SJCRH30 (cell line): ENCODE measurements around the gene C1orf185. TPM values are rescaled to one million over a fixed set of nuclear protein-coding genes. Genes with fewer than 3 reads are reported as not detected.
"Not testable (repeated sequence)": the region's sequence is repeated elsewhere in the genome, so short reads cannot be mapped to it uniquely, and the experiment has no call there.

Experiments
- DNase-seq, 2 experiments: peaks; one replicate each; pipeline ENCODE4 v3.0.0-alpha.2; 2015 to 2020
- H3K27ac ChIP-seq: fragments of 250-450 bp; sonication (Bioruptor Pico); 2 replicates; pipeline ENCODE4 v1.5.1; 2020; ENCODE audit warnings: mild to moderate bottlenecking, moderate library complexity
- H3K27me3 ChIP-seq: fragments of 250-450 bp; sonication (Bioruptor Pico); 2 replicates; pipeline ENCODE4 v1.5.1; 2020; ENCODE audit warnings: mild to moderate bottlenecking, moderate library complexity
- H3K36me3 ChIP-seq: fragments of 250-450 bp; sonication (Bioruptor Pico); 2 replicates; pipeline ENCODE4 v1.5.1; 2020; ENCODE audit warnings: mild to moderate bottlenecking, moderate library complexity
- H3K4me1 ChIP-seq: fragments of 250-450 bp; sonication (Bioruptor Pico); 2 replicates; pipeline ENCODE4 v1.5.1; 2020; ENCODE audit warnings: mild to moderate bottlenecking, moderate library complexity
- H3K4me3 ChIP-seq: fragments of 250-450 bp; sonication (Bioruptor Pico); 2 replicates; pipeline ENCODE4 v1.5.1; 2020; ENCODE audit warnings: mild to moderate bottlenecking, moderate library complexity
- H3K9me3 ChIP-seq: fragments of 250-450 bp; sonication (Bioruptor Pico); replicated peaks from 2 replicates; pipeline ENCODE4 v1.5.1; 2020; ENCODE audit warnings: mild to moderate bottlenecking, moderate library complexity
- total RNA-seq: library from RNA; depleted of rRNA; stranded (reverse); fragments of >200 nt; shearing (Covaris generic); gene quantifications from 2 replicates; pipeline ENCODE4 v1.2.3, GENCODE V29; 2014

Gene C1orf185
- total RNA-seq, 1 experiment from 2014 or later = not detected

DNA sequence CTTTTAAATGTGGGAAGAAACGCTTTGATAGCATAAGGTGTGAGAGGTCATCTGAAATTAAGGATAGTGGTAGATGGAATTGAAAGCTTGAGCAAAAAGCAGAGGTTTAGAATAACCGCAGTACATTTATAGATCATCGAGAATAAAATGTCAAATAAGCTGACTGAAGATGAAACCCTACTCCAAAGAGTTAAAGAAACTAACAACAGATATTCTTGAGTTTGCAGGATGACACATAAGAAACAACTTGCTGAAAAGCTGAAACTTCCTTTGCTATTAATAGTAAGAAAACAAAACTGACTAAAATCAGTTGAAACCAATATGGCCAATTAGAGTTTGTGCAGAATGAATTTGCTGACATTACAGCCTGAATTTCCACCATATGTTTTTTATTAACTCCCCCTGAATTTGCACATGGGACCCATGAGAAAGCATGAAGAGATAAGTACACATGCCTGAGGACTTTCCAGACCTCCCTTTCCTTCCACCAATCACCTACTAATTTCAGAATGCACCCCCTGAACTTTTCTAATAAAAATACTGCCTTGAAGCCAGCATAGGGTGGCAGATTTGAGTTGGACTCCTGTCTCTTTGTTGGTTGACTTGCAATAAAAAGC lies 1.7 kb upstream of the C1orf185 start:
- no peak for DNase-seq
- no peaks in the 10 kb centered on the region for H3K27me3 ChIP-seq
- H3K4me3 ChIP-seq = no peak overlapping the region
- H3K9me3 ChIP-seq = no peaks in the 10 kb centered on the region; the same call in none of the 2 replicates
- no peaks in the 10 kb centered on the region for H3K4me1 ChIP-seq
- H3K27ac ChIP-seq = no peak overlapping the region
- H3K36me3 ChIP-seq = no peaks in the 10 kb centered on the region

DNA sequence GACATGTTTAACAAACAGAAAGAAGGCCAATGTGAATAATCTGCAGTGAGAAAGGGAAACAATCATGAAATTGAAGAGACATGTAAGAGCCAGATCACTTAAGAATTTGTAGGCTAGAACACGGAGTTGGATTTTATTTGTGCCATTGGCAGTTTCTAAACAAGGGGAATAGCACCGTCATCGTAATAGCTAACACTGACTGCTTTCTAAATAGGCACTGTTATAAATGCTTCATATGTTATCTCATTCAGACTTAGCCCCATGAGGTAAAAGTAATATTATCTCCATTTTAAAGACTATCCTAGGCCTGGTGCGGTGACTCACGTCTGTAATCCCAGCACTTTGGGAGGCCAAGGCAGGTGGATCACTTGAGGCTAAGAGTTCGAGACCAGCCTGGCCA lies 12.1 kb downstream of the C1orf185 start:
- H3K4me1 ChIP-seq = peaks cover 10% of the 10 kb centered on the region
- no peaks in the 10 kb centered on the region for H3K36me3 ChIP-seq
- no peak overlapping the region for H3K27ac ChIP-seq
- H3K9me3 ChIP-seq = no peaks in the 10 kb centered on the region
- no peak overlapping the region for H3K4me3 ChIP-seq
- no peak for DNase-seq
- H3K27me3 ChIP-seq = no peaks in the 10 kb centered on the region

DNA sequence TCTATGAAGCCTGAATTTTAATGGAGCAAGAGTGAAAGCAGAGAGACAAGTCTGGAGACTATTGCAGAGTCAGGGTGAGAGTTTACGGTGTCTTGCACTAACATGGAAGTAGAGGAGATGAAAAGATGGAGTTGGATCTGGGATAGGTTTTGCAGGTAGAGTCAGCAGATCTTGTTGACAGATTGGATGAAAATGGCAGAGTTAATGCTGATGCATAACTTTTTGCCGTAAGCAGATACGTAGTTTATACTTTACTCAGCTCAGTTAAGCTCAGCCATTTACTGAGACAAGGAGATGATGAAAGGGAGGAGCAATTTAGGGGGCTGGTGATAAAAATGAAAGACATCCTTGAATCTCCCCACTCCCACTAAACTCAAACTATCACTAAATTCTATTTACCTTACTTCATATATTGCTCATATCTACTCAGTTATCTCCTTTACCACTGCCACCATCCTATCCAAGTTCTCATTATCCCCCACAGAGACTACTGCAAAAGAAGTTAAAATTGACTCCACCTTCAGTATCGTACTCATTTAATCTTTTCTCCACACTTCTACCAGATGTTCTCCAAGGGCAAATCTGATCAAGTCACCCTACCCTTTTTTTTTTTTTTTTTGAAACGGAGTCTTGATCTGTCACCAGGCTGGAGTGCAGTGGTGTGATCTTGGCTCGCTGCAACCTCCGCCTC lies 13.8 kb downstream of the C1orf185 start:
- H3K9me3 ChIP-seq = no peaks in the 10 kb centered on the region
- no peak for DNase-seq
- no peaks in the 10 kb centered on the region for H3K27me3 ChIP-seq
- no peak overlapping the region for H3K4me3 ChIP-seq
- H3K4me1 ChIP-seq = peaks cover 13% of the 10 kb centered on the region
- H3K27ac ChIP-seq = no peak overlapping the region
- H3K36me3 ChIP-seq = no peaks in the 10 kb centered on the region

DNA sequence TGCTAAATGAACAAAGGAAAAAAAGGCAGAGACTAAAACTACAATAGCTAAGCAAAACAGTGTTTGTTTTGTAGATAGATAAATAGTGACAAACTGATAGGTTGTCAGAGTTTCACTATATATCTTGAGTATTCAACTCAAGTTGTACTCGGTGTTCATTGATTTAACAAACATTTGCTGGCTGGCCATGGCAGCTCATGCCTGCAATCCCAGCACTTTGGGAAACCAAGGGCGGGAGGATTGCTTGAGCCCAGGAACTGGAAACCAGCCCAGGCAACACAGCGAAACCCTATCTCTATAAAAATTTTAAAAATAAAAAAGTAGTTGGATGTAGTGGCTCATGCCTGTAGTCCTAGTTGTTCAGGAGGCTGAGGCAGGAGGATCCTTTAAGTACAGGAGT lies 17.3 kb downstream of the C1orf185 start:
- H3K36me3 ChIP-seq = no peaks in the 10 kb centered on the region
- H3K27ac ChIP-seq = no peak overlapping the region
- H3K9me3 ChIP-seq = no peaks in the 10 kb centered on the region
- DNase-seq = no peak
- H3K27me3 ChIP-seq = no peaks in the 10 kb centered on the region
- H3K4me3 ChIP-seq = no peak overlapping the region
- H3K4me1 ChIP-seq = peaks cover 15% of the 10 kb centered on the region

DNA sequence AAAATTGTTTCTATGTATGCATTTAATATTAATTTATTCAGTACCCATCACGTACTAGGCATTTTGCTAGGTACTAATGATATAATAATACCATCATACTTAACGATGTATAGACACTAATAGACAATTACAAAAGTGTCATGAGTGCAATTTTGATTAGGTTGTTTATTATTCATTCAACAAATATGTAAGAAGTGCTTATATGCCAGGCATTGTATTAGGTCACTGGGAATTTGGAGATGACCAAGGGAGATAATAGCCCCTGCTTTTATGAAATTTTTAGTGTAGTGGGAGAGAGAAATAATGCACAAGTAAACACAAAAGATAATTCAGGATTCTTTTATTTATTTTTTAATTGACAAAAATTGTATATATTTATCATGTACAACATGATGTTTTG lies 18.6 kb downstream of the C1orf185 start:
- Histone ChIP-seq H3K27me3 (no peaks in the 10 kb centered on the region), H3K27ac (no peak overlapping the region), H3K4me3 (no peak overlapping the region), H3K9me3 (no peaks in the 10 kb centered on the region), H3K36me3 (no peaks in the 10 kb centered on the region), H3K4me1 (peaks cover 15% of the 10 kb centered on the region)
- DNase-seq = no peak

DNA sequence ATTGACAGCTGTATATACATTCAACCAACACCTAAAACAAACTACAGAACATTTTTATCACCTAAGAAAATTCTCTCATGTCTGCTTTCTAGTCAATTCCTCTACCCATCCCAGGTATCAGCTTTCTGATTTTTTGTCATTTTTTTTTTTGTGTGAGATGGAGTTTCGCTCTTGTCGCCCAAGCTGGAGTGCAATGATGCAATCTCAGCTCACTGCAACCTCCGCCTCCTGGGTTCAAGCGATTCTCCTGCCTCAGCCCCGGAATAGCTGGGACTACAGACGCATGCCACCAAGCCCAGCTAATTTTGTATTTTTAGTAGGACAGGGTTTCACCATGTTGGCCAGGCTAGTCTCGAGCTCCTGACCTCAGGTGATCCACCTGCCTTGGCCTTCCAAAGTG lies 25.1 kb downstream of the C1orf185 start:
- H3K9me3 ChIP-seq, H3K36me3 ChIP-seq, H3K4me1 ChIP-seq, H3K4me3 ChIP-seq, DNase-seq, H3K27me3 ChIP-seq, H3K27ac ChIP-seq: not testable (repeated sequence)

DNA sequence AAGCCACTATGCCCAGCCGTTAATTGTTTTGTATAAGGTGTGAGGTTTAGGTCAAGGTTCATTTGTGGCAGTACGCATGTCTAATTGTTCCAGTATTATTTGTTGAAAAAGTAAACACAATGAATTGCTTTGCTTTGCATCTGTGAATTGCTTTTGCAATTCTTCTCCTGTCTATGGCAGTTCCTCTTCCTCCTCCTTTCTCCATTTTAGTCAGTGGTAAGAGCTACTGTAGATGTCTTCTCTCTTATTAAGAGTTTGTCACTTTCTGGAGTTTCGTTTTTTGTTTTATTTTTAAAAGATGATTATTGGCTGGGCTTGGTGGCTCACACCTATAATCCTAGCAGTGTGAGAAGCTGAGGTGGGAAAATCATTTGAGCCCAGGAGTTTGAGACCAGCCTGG lies 29.2 kb downstream of the C1orf185 start:
- Histone ChIP-seq H3K27me3 (no peaks in the 10 kb centered on the region), H3K4me3 (no peak overlapping the region), H3K36me3 (no peaks in the 10 kb centered on the region), H3K27ac (no peak overlapping the region), H3K4me1 (peaks cover 3% of the 10 kb centered on the region; the same call in 1 of the 2 replicates), H3K9me3 (peaks cover 16% of the 10 kb centered on the region; the same call in 1 of the 2 replicates)
- no peak for DNase-seq

DNA sequence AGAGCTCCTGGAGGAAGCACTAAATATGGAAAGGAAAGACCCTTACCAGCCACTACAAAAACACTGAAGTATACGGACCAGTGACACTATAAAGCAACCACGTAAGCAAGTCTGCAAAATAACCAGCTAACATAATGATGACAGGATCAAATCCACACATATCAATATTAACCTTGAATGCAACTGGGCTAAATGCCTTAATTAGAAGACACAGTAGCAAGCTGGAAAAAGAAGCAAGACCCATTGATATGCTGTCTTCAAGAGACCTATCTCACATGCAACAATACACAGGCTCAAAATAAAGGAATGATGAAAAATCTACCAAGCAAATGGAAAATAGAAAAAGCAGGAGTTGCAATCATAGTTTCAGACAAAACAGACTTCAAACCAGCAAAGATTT lies 31.0 kb downstream of the C1orf185 start:
- Histone ChIP-seq H3K36me3 (no peaks in the 10 kb centered on the region), H3K27ac (no peak overlapping the region), H3K4me1 (no peaks in the 10 kb centered on the region), H3K9me3 (peaks cover 16% of the 10 kb centered on the region; the same call in 1 of the 2 replicates), H3K4me3 (no peak overlapping the region), H3K27me3 (no peaks in the 10 kb centered on the region)
- no peak for DNase-seq

DNA sequence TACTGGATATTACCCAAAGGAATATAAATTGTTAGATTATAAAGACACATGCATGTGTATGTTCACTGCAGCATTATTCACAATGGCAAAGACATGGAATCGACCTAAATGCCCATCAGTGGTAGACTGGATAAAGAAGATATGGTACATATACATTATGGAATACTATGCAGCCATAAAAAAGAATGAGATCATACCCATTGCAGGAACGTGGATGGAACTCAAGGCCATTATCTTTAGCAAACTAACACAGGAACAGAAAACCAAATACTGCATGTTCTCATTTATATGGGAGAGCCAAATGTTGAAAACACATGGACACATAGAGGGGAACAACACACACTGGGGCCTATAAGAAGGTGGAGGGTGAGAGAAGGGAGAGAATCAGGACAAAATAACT lies 35.7 kb downstream of the C1orf185 start:
- H3K27ac ChIP-seq, H3K36me3 ChIP-seq, H3K27me3 ChIP-seq, H3K4me3 ChIP-seq, H3K4me1 ChIP-seq, DNase-seq, H3K9me3 ChIP-seq: not testable (repeated sequence)

DNA sequence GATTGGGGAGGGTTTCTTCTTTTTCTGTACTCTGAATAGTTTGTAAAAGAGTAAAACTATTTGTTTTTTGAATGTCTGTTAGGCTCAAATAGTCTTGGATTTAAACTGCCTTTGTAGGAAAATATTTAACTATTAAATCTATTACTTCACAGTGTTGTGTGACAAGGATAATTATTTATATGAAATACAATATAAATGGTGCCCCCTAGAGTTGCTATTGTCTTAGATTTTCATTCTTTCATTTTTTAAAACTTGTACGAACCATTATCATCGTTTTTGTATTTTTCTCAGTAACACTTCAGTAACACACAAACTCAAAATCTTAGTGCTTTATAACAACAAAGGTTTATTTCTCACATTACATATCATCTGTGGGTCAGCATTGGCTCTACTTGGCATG lies 37.4 kb downstream of the C1orf185 start:
- no peak overlapping the region for H3K27ac ChIP-seq
- H3K9me3 ChIP-seq = no peaks in the 10 kb centered on the region
- no peaks in the 10 kb centered on the region for H3K36me3 ChIP-seq
- no peak overlapping the region for H3K4me3 ChIP-seq
- DNase-seq = no peak
- no peaks in the 10 kb centered on the region for H3K4me1 ChIP-seq
- no peaks in the 10 kb centered on the region for H3K27me3 ChIP-seq

DNA sequence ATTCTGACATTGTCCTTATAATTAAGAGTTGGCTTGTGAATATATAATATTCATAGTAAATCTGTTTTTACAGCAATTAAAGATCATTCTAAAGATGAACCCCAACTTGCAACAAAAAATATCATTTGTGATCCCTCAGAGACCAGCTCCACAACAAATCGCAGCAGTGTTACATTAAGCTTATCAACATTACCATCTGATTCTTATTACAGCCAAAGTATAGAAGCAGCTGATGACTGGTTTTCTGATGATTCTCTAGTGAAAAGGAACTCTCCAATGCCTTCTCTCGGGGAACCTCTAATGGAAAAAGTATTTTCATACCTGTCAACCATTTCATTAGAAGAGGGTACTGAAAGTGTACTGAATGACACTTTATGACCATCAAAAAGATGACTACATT lies 45.4 kb downstream of the C1orf185 start:
- H3K4me1 ChIP-seq = no peaks in the 10 kb centered on the region
- no peak for DNase-seq
- H3K9me3 ChIP-seq = 0 out of 2 replicates have a peak, but pooled peaks cover 3% of the 10 kb centered on the region
- no peak overlapping the region for H3K4me3 ChIP-seq
- H3K27me3 ChIP-seq = no peaks in the 10 kb centered on the region
- H3K36me3 ChIP-seq = no peaks in the 10 kb centered on the region
- H3K27ac ChIP-seq = no peak overlapping the region

DNA sequence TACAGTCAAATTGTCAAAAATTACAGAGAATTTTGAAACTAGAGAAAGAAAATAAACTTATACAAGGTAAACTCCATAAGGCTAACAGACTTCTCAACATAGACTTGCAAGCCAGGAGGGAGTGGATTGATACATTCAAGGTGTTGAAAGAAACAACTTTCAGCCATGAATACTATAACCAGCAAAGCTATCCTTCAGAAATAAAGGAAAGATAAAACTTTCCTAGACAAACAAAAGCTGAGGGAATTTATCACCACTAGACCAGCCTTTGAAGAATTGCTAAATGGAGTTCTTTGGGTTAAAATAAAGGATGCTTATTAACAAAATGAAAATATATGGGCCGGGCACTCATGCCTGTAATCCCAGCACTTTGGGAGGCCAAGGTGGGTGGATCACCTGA lies 52.7 kb downstream of the C1orf185 start:
- peaks cover 22% of the 10 kb centered on the region for H3K9me3 ChIP-seq
- H3K27me3 ChIP-seq = no peaks in the 10 kb centered on the region
- H3K36me3 ChIP-seq = no peaks in the 10 kb centered on the region
- H3K4me1 ChIP-seq = peaks cover 18% of the 10 kb centered on the region
- no peak overlapping the region for H3K4me3 ChIP-seq
- DNase-seq = no peak
- H3K27ac ChIP-seq = no peak overlapping the region

DNA sequence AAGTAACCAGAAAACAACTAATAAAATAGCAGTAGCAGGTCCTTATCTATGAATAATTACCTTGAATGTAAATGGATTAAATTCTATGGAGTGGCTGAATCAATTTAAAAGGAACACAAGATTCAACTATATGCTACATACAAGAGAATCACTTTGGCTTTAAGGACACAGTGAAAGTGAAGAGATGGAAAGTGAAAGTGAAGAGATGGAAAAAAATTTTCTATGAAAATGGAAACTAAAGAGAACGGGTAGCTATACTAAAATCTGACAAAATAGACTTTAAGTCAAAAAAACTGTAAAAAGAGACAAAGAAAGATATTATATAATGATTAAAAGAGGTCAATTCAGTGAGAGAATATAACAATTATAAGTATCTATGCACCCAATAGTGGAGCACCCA lies 54.7 kb downstream of the C1orf185 start:
- Histone ChIP-seq H3K4me3 (no peak overlapping the region; the same call in 1 of the 2 replicates), H3K27ac (peak overlapping the region; percentile 74), H3K4me1 (peaks cover 18% of the 10 kb centered on the region), H3K9me3 (peaks cover 19% of the 10 kb centered on the region), H3K36me3 (no peaks in the 10 kb centered on the region), H3K27me3 (no peaks in the 10 kb centered on the region)
- no peak for DNase-seq

DNA sequence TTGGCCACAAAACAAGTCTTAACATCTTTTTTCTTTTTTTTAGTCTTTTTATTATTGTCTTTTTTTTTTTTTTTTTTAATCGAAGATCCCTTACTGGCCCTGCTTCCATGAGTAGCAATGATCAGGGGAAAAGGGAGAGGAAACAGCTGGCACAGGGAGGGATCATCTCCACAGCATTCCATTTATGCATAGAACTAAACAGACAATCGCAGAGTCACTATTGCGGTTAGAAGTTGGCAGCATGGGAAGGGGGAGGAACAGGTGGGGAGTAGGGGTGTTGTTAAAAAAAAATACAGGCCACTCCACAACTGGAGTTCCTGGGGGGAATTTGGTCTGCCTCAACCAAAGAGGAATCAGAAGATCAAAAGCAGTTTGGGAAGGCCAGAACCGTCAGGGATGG lies 55.4 kb downstream of the C1orf185 start:
- Histone ChIP-seq H3K9me3 (peaks cover 19% of the 10 kb centered on the region), H3K36me3 (no peaks in the 10 kb centered on the region), H3K4me3 (peak overlapping the region; percentile 16; the same call in 1 of the 2 replicates), H3K27me3 (no peaks in the 10 kb centered on the region), H3K27ac (peak overlapping the region; percentile 74), H3K4me1 (peaks cover 18% of the 10 kb centered on the region)
- peak; percentile 95 to 98 for DNase-seq

DNA sequence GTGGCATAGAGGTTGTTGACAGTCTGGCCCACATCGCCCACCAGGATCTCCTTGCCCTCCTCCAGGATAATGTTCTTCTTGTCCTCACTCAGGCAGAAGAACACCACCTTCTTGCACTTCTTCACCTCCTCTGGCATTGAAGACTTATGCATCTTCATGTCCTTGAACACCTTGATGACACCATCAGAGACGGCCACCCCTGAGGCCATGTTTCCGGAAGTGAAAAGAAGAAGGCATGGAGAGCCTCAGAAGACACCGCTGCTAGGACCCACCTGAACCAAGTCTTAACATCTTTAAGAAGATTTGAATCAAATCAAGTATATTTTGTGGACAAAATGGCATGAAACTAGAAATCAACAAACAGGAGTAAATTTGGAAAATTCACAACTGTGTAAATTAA lies 56.2 kb downstream of the C1orf185 start:
- H3K4me1 ChIP-seq = peaks cover 26% of the 10 kb centered on the region
- H3K36me3 ChIP-seq = no peaks in the 10 kb centered on the region
- no peak for DNase-seq
- H3K27ac ChIP-seq = peak overlapping the region; percentile 74
- no peaks in the 10 kb centered on the region for H3K27me3 ChIP-seq
- H3K4me3 ChIP-seq = no peak overlapping the region
- H3K9me3 ChIP-seq = peaks cover 19% of the 10 kb centered on the region

DNA sequence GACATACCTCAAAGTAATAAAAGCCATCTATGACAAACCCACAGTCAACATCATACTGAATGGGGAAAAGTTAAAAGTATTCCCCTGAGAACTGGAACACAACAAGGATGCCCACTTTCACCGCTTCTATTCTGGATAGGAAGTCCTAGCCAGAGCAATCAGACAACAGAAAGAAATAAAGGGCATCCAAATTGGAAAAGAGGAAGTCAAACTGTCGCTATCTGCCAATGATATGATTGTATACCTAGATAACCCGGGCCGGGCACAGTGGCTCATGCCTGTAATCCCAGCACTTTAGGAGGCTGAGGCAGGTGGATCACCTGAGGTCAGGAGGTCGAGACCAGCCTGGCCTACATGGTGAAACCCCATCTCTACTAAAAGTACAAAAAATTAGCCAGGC lies 60.5 kb downstream of the C1orf185 start:
- not testable (repeated sequence) for H3K27ac ChIP-seq, H3K4me3 ChIP-seq, H3K36me3 ChIP-seq, DNase-seq, H3K9me3 ChIP-seq, H3K27me3 ChIP-seq
- H3K4me1 ChIP-seq = peaks cover 25% of the 10 kb centered on the region
